Fibroblast of the aortic adventitia (primary cell): ENCODE measurements around the gene ACD. TPM values are rescaled to one million over a fixed set of nuclear protein-coding genes. Genes with fewer than 3 reads are reported as not detected.

Experiments
- DNase-seq: peaks from one replicate; pipeline ENCODE4 v3.0.0-alpha.2; 2010; ENCODE audit warnings: low read depth
- H3K4me3 ChIP-seq: 2 replicates; pipeline ENCODE4 v1.5.1; 2011; ENCODE audit warnings: low read depth, mild to moderate bottlenecking, control low read depth, low read length, moderate library complexity
- CTCF ChIP-seq: IDR thresholded peaks from 2 replicates; pipeline ENCODE4 v1.5.1; 2011; ENCODE audit warnings: mild to moderate bottlenecking, low read length, control low read depth, inconsistent platforms; ENCODE audit not compliant: insufficient read depth
- total RNA-seq: library from RNA; depleted of rRNA; stranded (reverse); fragments of >200 nt; gene quantifications from 2 replicates; pipeline ENCODE4 v1.2.3, GENCODE V29; 2012; ENCODE audit warnings: low replicate concordance

The ACD gene
- total RNA-seq, 1 donor, result 23.1 TPM

GRCh38 chr16:67672306-67672705, 12.2 kb upstream of the ACD start:
- TF ChIP-seq CTCF, result no peak

GRCh38 chr16:67669499-67670101, 9.5 kb upstream of the ACD start:
- no peak for DNase-seq
- no peak for TF ChIP-seq CTCF
- no peak overlapping the region for H3K4me3 ChIP-seq

More at GRCh38 chr16:67672306-67672705, 12.2 kb upstream of the ACD start:
- DNase-seq, result no peak
- H3K4me3 ChIP-seq, result no peak overlapping the region

GRCh38 chr16:67668495-67669157, 8.6 kb upstream of the ACD start:
- TF ChIP-seq CTCF, result no peak
- no peak for DNase-seq
- H3K4me3 ChIP-seq, result no peak overlapping the region

- TF ChIP-seq CTCF, result peak; percentile 94
- peak; percentile 91 for DNase-seq
- H3K4me3 ChIP-seq, result no peak overlapping the region
Observed at GRCh38 chr16:67667817-67668494, 7.9 kb upstream of the ACD start.

GRCh38 chr16:67667453-67667816, 7.4 kb upstream of the ACD start:
- TF ChIP-seq CTCF, result no peak
- DNase-seq, result no peak
- H3K4me3 ChIP-seq, result peak overlapping the region; percentile 76

- peak within 1 kb of the TSS; percentile 76 for H3K4me3 ChIP-seq
- no peak for TF ChIP-seq CTCF
- peak; percentile 61 for DNase-seq
Observed at GRCh38 chr16:67666559-67667452, 6.7 kb upstream of the ACD start, which contains the start of the genes C16orf86 and ENKD1. Gene C16orf86 (plus strand): TSS chr16:67666814. CDS start chr16:67666971, 157 bp downstream. Gene ENKD1 (minus strand): TSS chr16:67666750. CDS start chr16:67666442, 308 bp downstream.
